IMR-90 (cell line): ENCODE data around the gene RPL39.
"Not testable (repeated sequence)": the region's sequence is repeated elsewhere in the genome, so short reads cannot be mapped to it uniquely, and the experiment has no call there.

Source experiments
- BHLHE40 ChIP-seq: fragments of 150-350 bp; IDR thresholded peaks from 2 replicates; pipeline ENCODE4 v1.6.1; 2016; ENCODE audit warnings: mild to moderate bottlenecking, low read depth, low read length
- CEBPB ChIP-seq: IDR thresholded peaks from 2 replicates; pipeline ENCODE4 v1.6.1; 2012; ENCODE audit warnings: low read depth, low read length, improper control_type of control experiment
- CTCF ChIP-seq: conservative IDR thresholded peaks from 2 replicates; pipeline ENCODE4 v1.5.1; 2012; ENCODE audit warnings: mild to moderate bottlenecking, low read depth, low read length, improper control_type of control experiment
- ELK1 ChIP-seq: fragments of 150-350 bp; IDR thresholded peaks from 2 replicates; pipeline ENCODE4 v1.6.1; 2016; ENCODE audit warnings: low read depth, mild to moderate bottlenecking, low read length, moderate library complexity, borderline replicate concordance
- FOS ChIP-seq: fragments of 150-350 bp; IDR thresholded peaks from 2 replicates; pipeline ENCODE4 v1.6.1; 2016; ENCODE audit warnings: low read depth, low read length
- NFE2L2 ChIP-seq: fragments of 150-350 bp; IDR thresholded peaks from 2 replicates; pipeline ENCODE4 v1.6.1; 2016; ENCODE audit warnings: low read depth, mild to moderate bottlenecking, low read length
- POLR2A ChIP-seq: IDR thresholded peaks from 2 replicates; pipeline ENCODE4 v1.6.1; 2012; ENCODE audit warnings: mild to moderate bottlenecking, low read depth, low read length
- RAD21 ChIP-seq: IDR thresholded peaks from 2 replicates; pipeline ENCODE4 v1.6.1; 2012; ENCODE audit warnings: low read length, improper control_type of control experiment
- RCOR1 ChIP-seq: IDR thresholded peaks from 2 replicates; pipeline ENCODE4 v1.6.1; 2012; ENCODE audit warnings: mild to moderate bottlenecking, low read length, improper control_type of control experiment; ENCODE audit not compliant: insufficient replicate concordance
- RFX5 ChIP-seq: IDR thresholded peaks from 2 replicates; pipeline ENCODE4 v1.8.0; 2012; ENCODE audit warnings: low read depth, mild to moderate bottlenecking, low read length, moderate library complexity
- SMC3 ChIP-seq: fragments of 150-350 bp; IDR thresholded peaks from 2 replicates; pipeline ENCODE4 v1.6.1; 2016; ENCODE audit warnings: low read depth, mild to moderate bottlenecking, antibody characterized with exemption, low read length, moderate library complexity
- USF2 ChIP-seq: fragments of 150-350 bp; IDR thresholded peaks from 2 replicates; pipeline ENCODE4 v1.6.1; 2017; ENCODE audit warnings: mild to moderate bottlenecking, antibody characterized with exemption, low read length, low read depth

- not testable (repeated sequence) for TF ChIP-seq POLR2A, ELK1, CTCF, RFX5, BHLHE40, SMC3, RCOR1, CEBPB, USF2, NFE2L2, FOS, RAD21
Measured at GRCh38 chrX:119750131-119750530, 41.3 kb downstream of the RPL39 start.
